Tibial artery (tissue), 4 donors: Measurements from ENCODE around the gene KLHDC10.

ENCODE experiments used
- DNase-seq, 2 donors: peaks; one replicate each; pipeline ENCODE4 v3.0.0-alpha.2; 2019
- H3K27ac ChIP-seq, 2 donors: fragments of 200-600 bp; sonication (generic) in 1 of 2; 1 replicate in 1 of 2; 2 replicates in 1 of 2; pipeline ENCODE4 v1.5.1; 2018 to 2019; ENCODE audit warnings: mild to moderate bottlenecking in 1 of 2
- H3K27me3 ChIP-seq, 2 donors: fragments of 200-600 bp; sonication (generic) in 1 of 2; one replicate each; pipeline versions ENCODE4 v1.5.1 to v1.6.0; 2016 to 2019
- H3K36me3 ChIP-seq, 3 donors: fragments of 200-600 bp; sonication (generic) in 2 of 3; one replicate each; pipeline ENCODE4 v1.5.1; 2016 to 2019; ENCODE audit warnings: mild to moderate bottlenecking in 2 of 3
- H3K4me1 ChIP-seq, 4 donors: fragments of 200-600 bp; sonication (generic) in 2 of 4; 1 replicate in 3 of 4; 2 replicates in 1 of 4; pipeline ENCODE4 v1.5.1; 2016 to 2019
- H3K4me3 ChIP-seq, 2 donors: fragments of 200-600 bp; sonication (generic) in 1 of 2; 1 replicate in 1 of 2; 2 replicates in 1 of 2; pipeline ENCODE4 v1.5.1; 2018 to 2019; ENCODE audit warnings: mild to moderate bottlenecking in 2 of 2
- H3K9me3 ChIP-seq, 3 donors: fragments of 200-600 bp; sonication (generic) in 1 of 3; one replicate each; pipeline ENCODE4 v1.5.1; 2016 to 2019
- intact Hi-C: fragments of 100-400 bp; cut with DNase I; formaldehyde crosslinking; loops from one replicate; pipeline ENCODE4 v1.15.0; 2023; ENCODE audit warnings: low total_unique reads
- TF ChIP-seq, protein P1 (sequence below), 2 experiments: fragments of 200-600 bp in 1 of 2; fragments of 450-650 bp in 1 of 2; IDR thresholded peaks; one replicate each; pipeline ENCODE4 v1.5.1; 2017 to 2019; ENCODE audit warnings: antibody characterized with exemption in 2 of 2, mild to moderate bottlenecking in 1 of 2, moderate library complexity in 1 of 2

KLHDC10 gene

GRCh38 chr7:130162196-130162595 lies 91.9 kb downstream of the KLHDC10 start:
- Histone ChIP-seq H3K4me1 (no peaks in the 10 kb centered on the region), H3K9me3 (peaks cover 0 to 3% (median 1%) of the 10 kb centered on the region in 3 donors), H3K4me3 (no peak overlapping the region), H3K36me3 (peaks cover 30 to 52% (median 49%) of the 10 kb centered on the region in 3 donors), H3K27me3 (no peaks in the 10 kb centered on the region), H3K27ac (no peak overlapping the region)
- no peak for DNase-seq
- intact Hi-C loops: no loop called here
- TF ChIP-seq, protein P1, sequence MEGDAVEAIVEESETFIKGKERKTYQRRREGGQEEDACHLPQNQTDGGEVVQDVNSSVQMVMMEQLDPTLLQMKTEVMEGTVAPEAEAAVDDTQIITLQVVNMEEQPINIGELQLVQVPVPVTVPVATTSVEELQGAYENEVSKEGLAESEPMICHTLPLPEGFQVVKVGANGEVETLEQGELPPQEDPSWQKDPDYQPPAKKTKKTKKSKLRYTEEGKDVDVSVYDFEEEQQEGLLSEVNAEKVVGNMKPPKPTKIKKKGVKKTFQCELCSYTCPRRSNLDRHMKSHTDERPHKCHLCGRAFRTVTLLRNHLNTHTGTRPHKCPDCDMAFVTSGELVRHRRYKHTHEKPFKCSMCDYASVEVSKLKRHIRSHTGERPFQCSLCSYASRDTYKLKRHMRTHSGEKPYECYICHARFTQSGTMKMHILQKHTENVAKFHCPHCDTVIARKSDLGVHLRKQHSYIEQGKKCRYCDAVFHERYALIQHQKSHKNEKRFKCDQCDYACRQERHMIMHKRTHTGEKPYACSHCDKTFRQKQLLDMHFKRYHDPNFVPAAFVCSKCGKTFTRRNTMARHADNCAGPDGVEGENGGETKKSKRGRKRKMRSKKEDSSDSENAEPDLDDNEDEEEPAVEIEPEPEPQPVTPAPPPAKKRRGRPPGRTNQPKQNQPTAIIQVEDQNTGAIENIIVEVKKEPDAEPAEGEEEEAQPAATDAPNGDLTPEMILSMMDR (IDR thresholded peaks at IDR 0.05): no peak

DNA sequence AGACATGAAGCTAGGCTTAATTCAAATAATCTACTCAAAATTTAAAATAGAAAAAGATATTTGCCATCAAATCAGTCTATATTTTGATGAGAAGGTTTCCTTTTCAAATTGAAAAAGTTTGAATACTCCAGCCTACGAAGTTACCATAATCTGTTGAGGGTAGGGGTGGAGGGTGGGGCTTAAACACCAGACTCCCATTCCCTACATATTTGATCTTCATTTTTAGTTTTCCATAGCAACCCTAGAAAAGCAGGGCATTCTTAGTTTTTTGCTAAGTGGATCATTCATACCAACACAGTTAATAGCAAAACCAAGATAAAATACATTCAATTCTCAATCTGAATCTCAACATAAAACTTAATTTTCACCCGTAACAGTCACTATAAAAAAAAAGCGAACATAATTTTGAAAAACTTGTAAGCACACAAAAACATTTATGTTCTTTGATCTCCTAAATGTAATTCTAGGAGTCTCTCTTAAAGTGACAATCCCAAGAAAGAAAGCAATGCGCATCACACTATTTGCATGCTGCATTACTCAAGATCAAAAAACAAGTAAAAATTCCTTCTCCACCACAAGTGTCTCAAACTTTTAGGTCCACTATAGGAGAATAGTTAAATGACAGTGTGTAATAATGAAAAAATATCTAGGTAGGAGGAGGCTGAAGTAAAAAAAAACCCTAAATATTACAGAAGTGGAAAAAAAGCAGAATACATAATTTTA lies 104.1 kb downstream of the KLHDC10 start:
- TF ChIP-seq, protein P1 (IDR thresholded peaks at IDR 0.05): no peak
- peaks cover 53 to 81% (median 54%) of the 10 kb centered on the region in 3 donors for H3K36me3 ChIP-seq
- no peaks in the 10 kb centered on the region for H3K9me3 ChIP-seq

DNA sequence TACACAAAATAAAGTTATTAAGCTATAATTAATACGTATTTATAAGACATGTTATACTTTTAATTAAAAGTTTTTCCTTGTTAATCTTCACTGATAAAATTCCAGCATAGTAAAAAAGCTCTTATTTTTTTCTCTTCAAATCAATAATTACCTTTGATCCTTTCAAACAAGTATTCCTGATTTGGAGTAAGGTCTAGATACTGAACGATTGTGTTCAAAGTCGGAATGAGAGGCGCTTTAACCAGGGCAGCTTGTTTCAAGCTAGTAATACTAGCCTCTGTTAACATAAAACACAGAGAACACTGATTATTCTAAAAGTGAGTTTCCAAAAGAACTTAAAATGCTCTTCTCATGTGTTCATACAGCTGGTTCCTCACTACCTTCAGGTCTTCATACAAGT lies 107.9 kb downstream of the KLHDC10 start:
- H3K4me3 ChIP-seq: no peak overlapping the region
- TF ChIP-seq, protein P1 (IDR thresholded peaks at IDR 0.05): no peak
- no peaks in the 10 kb centered on the region for H3K27me3 ChIP-seq
- H3K4me1 ChIP-seq: no peaks in the 10 kb centered on the region
- intact Hi-C loops: no loop called here
- no peak for DNase-seq
- no peaks in the 10 kb centered on the region for H3K9me3 ChIP-seq
- no peak overlapping the region for H3K27ac ChIP-seq
- peaks cover 45 to 77% (median 52%) of the 10 kb centered on the region in 3 donors for H3K36me3 ChIP-seq

More for the DNA sequence above, 104.1 kb downstream of the KLHDC10 start:
- intact Hi-C loops: no loop called here
- no peak overlapping the region for H3K27ac ChIP-seq
- no peak for DNase-seq
- no peak overlapping the region for H3K4me3 ChIP-seq
- no peaks in the 10 kb centered on the region for H3K27me3 ChIP-seq
- H3K4me1 ChIP-seq: no peaks in the 10 kb centered on the region

GRCh38 chr7:130179631-130180030 lies 109.3 kb downstream of the KLHDC10 start:
- H3K27ac ChIP-seq: no peak overlapping the region
- H3K27me3 ChIP-seq: no peaks in the 10 kb centered on the region
- no peaks in the 10 kb centered on the region for H3K4me1 ChIP-seq
- intact Hi-C loops: no loop called here
- no peaks in the 10 kb centered on the region for H3K9me3 ChIP-seq
- peaks cover 51 to 80% (median 52%) of the 10 kb centered on the region in 3 donors for H3K36me3 ChIP-seq
- TF ChIP-seq, protein P1 (IDR thresholded peaks at IDR 0.05): no peak
- H3K4me3 ChIP-seq: no peak overlapping the region
- no peak for DNase-seq

GRCh38 chr7:130180571-130181262 lies 110.4 kb downstream of the KLHDC10 start:
- no peak overlapping the region for H3K27ac ChIP-seq
- H3K9me3 ChIP-seq: no peaks in the 10 kb centered on the region
- H3K4me1 ChIP-seq: no peaks in the 10 kb centered on the region
- no peaks in the 10 kb centered on the region for H3K27me3 ChIP-seq
- peaks cover 50 to 74% (median 54%) of the 10 kb centered on the region in 3 donors for H3K36me3 ChIP-seq
- no peak overlapping the region for H3K4me3 ChIP-seq
- intact Hi-C loops: no loop called here
- DNase-seq: no peak
- TF ChIP-seq, protein P1 (IDR thresholded peaks at IDR 0.05): no peak
